ENCODE measurements around the gene DOK5.

GRCh38 chr20:54543369-54543768 lies 68.0 kb downstream of the DOK5 start:
- no peak for TF ChIP-seq CTCF (IDR thresholded peaks at IDR 0.05)
- no peak for TF ChIP-seq POLR2A (IDR thresholded peaks at IDR 0.05)
